Activated CD4-positive, alpha-beta T cell treated with anti-CD3 and anti-CD28 coated beads, Interleukin-2, Interleukin-6, amounts not matched to agents 100 ng/mL and 50 ng/mL, durations not matched to agents 16 hours and 8 hours (primary cell): ENCODE measurements around the gene DDR2.
A peak's percentile ranks its signal among the peaks of the same experiment; 100 is the strongest.

Experiments
- DNase-seq: peaks from one replicate; pipeline ENCODE4 v3.0.0-alpha.2; 2020

Gene DDR2

GRCh38 chr1:162674034-162674608, 41.9 kb downstream of the DDR2 start:
- DNase-seq = no peak

GRCh38 chr1:162676087-162676486, 43.8 kb downstream of the DDR2 start:
- DNase-seq = no peak

GRCh38 chr1:162676750-162677149, 44.5 kb downstream of the DDR2 start:
- no peak for DNase-seq

- no peak for DNase-seq
Measured at GRCh38 chr1:162677607-162678371, 45.5 kb downstream of the DDR2 start.

- DNase-seq = no peak
Measured at GRCh38 chr1:162678439-162678838, 46.2 kb downstream of the DDR2 start.

- no peak for DNase-seq
Measured at GRCh38 chr1:162679298-162679697, 47.0 kb downstream of the DDR2 start.

GRCh38 chr1:162680419-162681121, 48.3 kb downstream of the DDR2 start:
- DNase-seq = no peak

GRCh38 chr1:162681122-162681436, 48.8 kb downstream of the DDR2 start:
- DNase-seq = no peak

- no peak for DNase-seq
Measured at GRCh38 chr1:162682013-162682419, 49.8 kb downstream of the DDR2 start.

GRCh38 chr1:162687870-162688269, 55.6 kb downstream of the DDR2 start:
- peak; percentile 26 for DNase-seq

- no peak for DNase-seq
Measured at GRCh38 chr1:162688521-162688920, 56.3 kb downstream of the DDR2 start.

GRCh38 chr1:162688931-162689330, 56.7 kb downstream of the DDR2 start:
- DNase-seq = no peak

GRCh38 chr1:162689745-162690671, 57.7 kb downstream of the DDR2 start:
- DNase-seq = no peak

- no peak for DNase-seq
Measured at GRCh38 chr1:162690672-162691434, 58.6 kb downstream of the DDR2 start.

- DNase-seq = no peak
Measured at GRCh38 chr1:162691999-162692575, 59.8 kb downstream of the DDR2 start.

GRCh38 chr1:162694911-162695310, 62.6 kb downstream of the DDR2 start:
- no peak for DNase-seq

- no peak for DNase-seq
Measured at GRCh38 chr1:162695687-162696086, 63.4 kb downstream of the DDR2 start.

- DNase-seq = no peak
Measured at GRCh38 chr1:162696286-162696862, 64.1 kb downstream of the DDR2 start.

GRCh38 chr1:162697140-162697895, 65.1 kb downstream of the DDR2 start:
- peak; percentile 21 for DNase-seq

- no peak for DNase-seq
Measured at GRCh38 chr1:162699366-162699765, 67.1 kb downstream of the DDR2 start.

GRCh38 chr1:162700131-162700530, 67.9 kb downstream of the DDR2 start:
- no peak for DNase-seq
